Cortex of kidney (tissue), 1 donor: ENCODE measurements around the gene GFPT1.

Experiments
- DNase-seq: peaks from one replicate; lab custom pipeline; 2025; lab: John Stamatoyannopoulos, UW

The GFPT1 gene

DNA sequence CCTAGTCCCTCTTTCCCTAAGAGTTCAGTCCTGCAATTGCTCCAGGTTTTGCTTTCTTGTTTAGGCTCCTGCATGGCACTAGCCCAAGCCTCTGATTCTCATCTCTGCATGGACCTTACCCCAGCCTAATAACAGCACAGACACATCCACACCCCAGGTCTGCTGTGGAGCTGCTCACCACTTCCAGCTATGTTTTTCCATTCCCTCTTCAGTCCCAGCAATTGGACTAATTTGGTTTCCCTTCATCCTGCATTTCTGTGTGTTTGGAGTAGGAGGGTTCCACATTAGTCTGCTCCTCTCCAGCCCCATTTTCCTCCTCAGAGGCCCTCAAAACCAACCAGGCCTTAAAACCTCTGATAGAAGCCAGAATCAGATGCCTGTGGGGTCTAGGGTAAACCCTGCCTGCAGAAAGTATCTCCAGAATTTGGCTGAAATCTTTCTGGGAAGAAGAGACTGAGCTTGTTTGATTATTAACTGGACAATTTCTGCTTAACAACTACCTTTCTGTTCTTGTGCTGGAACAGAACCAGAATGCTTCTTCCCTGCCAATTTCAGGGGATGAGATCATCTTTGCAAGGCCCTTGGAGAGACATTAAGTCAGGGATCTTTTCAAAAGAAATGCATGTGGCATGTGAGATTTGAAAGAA, 95.9 kb downstream of the GFPT1 start:
- no peak for DNase-seq

DNA sequence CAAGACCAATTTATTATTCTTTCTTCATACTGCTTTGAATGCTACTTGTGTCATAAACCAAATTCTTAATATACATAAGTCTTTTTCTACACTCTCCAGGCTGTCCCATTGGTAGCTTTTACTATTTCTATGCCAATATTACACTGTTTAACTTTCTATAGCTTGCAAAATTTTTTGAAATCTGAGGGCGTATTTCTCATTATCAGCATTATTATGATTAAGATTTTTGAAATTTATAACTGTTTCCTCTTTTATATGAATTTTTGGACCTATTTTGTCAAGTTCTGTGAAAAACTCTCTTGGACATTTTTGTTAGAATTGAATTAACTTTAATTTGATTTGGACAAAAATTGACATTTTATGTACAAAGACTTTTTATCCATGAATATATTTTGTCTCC, 98.6 kb downstream of the GFPT1 start:
- DNase-seq = no peak

DNA sequence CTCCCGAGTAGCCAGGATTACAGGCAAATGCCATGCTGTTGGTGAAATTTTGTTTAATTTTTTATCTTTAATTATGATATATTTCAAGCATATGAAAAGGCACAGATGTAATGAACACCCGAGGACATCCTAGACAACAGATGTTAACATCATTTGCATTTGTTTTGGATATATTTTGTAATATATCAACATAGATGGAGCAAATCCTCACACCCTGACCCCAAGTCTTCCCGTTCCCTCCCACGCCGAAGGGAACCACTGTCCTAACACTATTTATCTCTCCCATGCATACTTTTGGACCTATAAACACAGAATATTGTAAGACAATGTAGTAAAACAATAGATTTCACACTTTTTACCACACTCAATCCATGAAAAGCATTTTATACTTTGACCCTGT, 99.5 kb downstream of the GFPT1 start:
- no peak for DNase-seq

DNA sequence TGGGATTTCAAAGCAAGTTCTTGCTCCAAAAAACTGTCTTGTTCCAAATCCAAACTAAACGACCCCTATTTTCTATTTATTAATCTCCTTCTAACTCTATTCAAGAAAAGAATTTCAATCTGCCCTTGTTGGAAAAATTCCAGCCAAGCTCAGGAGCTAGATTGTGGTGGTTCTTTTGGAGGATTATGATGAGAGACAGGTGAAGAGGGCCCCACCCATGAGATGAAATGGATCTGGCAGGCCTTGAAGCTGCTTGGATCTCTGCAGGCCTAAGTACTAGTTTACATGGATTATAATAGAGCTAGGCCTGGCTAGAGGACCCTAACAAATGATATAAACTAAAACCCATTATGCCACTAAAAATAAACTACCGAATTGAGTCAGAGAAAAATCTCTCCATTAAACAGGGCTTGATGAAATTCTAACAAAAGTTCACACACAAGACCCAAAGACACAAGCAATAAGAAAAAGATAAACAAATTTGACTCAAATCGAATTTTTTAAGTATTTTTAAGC, 101.6 kb downstream of the GFPT1 start:
- no peak for DNase-seq

DNA sequence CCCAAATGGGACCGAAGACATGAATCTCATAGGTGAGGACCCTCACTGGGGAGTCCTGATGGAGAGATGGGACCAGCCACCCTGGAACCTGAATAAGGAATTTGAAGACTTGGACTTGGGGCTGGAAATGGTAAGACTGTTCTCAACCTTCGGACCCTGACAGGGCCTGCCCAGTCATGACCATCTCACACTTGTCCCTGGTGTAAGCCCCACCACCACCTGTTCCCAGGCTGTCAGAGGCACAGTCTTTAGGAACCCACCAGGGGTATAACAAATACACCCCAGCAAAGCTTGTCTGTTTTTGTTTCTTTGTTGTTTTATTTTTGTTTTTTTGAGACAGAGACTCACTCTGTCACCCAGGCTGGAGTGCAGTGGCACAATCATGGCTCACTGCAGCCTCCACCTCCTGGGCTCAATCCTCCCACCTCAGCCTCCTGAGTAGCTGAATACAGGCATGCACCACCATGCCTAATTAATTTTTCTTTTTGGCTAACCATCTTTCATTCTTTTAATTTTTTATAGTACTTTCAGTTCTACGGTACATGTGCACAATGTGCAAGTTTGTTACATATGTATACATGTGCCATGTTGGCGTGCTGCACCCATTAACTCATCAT, 106.1 kb downstream of the GFPT1 start:
- no peak for DNase-seq

DNA sequence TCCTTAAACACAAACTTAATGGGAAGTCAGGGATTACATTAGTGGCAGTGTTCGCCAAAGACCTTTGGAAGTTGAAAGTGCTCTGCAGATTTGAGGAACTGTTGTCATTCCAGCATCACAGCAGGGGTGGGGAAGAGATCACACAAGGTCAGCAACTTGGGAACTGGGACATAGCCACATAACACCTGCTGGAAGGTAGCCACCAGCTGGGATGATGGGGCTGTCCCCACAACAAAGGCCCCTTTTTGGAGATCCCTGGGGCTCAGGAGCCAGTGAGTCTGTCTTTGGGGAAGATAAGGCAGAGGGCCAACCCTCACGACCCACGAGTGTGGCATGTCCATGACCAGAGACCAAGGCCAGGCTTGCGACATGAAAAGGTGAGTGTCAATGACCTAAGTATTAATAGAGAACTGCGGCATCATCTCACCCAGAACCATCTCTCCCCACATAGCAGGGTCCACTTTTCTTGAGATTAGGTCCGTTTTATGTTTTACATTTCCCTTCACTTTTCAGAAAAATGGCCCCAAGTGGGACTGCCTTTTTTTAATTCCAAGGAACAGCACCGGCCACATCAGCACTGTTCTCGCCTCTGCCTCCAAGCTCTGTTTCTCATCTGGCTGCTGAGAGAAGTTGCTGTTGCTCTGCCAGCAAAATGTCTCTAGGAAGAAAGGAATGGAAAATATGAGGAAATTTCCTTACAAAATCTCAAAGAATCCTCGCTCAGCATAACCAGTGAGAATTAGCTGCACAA, 106.9 kb downstream of the GFPT1 start:
- no peak for DNase-seq

DNA sequence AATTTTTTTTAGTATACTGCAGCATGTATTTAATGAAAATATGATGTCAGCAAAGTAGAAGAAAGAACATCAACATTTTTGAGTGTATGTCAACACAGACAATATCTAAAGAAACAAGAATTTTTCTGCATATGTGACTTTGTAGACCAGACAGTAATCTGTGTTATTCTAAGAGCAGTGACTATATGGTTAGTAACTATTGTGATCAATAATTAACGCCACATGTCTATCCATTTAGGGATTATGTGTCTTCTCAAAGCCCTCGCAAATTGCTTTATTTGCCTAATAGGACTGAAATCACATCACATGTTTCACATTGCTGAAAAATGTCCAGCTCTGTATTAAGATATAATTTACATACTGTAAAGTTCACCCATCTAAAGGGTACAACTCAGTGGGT, 107.8 kb downstream of the GFPT1 start:
- DNase-seq = no peak

DNA sequence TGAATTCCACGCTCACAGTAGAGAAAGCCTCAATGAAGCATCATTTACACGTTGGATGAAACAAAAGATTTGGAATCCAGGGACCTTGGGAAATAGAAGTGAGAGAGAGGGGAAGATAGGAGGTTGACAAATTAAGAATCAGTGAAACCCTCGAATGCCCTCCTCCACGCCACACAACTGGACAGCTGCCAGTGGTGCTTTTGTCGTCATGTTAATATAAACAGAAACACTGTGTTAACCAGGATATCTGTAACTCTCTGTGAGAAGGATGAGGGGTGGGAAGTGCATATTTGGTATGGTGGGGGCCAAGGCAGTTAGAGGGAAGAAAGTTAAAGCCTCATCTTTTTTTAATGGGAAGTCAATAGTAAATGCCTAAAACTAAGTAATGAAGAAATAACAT, 108.7 kb downstream of the GFPT1 start:
- DNase-seq = no peak

DNA sequence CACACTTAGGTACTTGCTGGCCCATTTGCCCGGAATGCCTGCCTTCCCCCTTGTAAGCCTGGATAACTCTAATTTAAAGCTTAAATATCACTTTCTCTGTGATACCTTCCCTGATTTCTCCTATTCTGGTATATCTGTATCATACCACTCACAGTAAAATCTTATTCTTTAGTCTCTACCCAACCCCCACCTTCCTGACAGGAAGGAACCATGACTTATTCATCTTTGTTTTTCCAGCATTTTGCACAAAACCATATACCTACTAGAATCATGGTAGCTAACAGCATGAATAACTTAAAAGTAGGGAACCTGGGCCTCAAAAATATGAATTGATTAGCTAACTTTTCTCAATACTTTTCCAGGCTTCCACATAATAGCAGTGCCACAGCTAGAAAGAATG, 111.5 kb downstream of the GFPT1 start:
- no peak for DNase-seq

DNA sequence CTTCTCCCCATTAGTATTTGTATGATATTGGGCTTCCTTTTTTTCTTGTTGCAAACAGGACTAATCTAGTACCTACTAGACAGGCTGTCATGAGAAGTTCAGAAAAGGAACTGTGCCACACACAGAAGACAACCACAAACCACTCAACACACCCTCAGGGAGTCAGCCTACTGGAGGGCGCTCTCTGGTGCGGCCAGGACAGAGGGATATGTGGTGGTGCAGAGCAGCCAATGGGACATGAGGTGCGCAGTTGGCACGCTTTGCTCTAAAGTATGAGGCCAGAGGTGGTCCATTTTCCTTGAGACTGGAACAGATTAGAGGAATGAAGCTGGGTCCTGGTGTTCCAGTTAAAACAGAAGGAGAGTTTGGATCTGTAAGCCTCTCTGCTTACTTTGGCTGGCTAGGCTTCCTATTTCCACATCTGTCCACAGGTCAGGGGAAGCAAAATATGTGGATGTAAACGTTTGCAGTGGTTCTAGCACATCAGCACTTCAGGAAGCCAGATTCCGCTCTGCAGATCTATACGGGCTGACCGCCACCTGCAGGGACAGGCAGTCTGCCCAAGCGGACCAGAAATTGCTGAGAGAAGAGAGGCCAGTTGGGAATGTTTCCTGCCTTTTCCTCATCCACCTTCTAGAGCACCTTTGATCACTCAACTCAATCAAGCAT, 114.1 kb downstream of the GFPT1 start:
- no peak for DNase-seq

DNA sequence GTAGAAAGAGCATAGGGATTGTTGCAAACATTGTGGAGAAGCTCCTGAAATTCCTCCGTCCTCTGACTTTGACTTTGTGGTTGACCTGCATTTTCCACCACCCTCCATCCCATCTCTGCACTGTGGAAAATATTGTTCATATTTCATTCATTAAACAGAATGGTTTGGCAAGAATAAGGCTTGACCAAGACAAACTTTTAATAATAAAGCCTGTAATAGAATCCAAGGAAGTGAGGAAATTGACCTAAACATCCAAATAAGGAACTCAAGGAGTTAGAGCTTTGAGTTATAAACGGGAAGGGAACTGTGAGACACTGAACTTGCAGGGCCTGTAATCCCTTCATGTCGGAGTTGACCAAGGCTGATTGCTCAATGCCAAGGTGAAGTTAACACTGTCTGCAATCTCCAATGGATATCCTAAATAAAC, 115.2 kb downstream of the GFPT1 start:
- DNase-seq = no peak
